SK-N-SH (cell line): ENCODE results near the gene ANO6. TPM values are rescaled to one million over a fixed set of nuclear protein-coding genes. Genes with fewer than 3 reads are reported as not detected.

ENCODE experiments used
- CTCF ChIA-PET: fragments of 300-600, 350-600 bp; formaldehyde crosslinking; extraction: SDS; loops from one replicate; lab custom pipeline; 2021; lab: Yijun Ruan, JAX
- POLR2A ChIA-PET: fragments of 350-600 bp; sonication (Branson Sonifier 250); formaldehyde crosslinking; extraction: SDS; loops from one replicate; lab custom pipeline; 2020; ENCODE audit warnings: antibody characterized with exemption, inconsistent platforms; lab: Yijun Ruan, JAX
- DNase-seq: peaks from one replicate; pipeline ENCODE4 v3.0.0; 2012
- H2AFZ ChIP-seq: fragments of 200-600 bp; sonication (generic); 2 replicates; pipeline ENCODE4 v1.8.1; 2016; ENCODE audit warnings: antibody characterized with exemption, mild to moderate bottlenecking, low read depth
- H3F3A ChIP-seq: fragments of 200-600 bp; sonication (generic); replicated peaks from 2 replicates; pipeline ENCODE3; 2016; ENCODE audit warnings: antibody characterized with exemption, mild to moderate bottlenecking; ENCODE audit not compliant: insufficient read depth
- H3K27ac ChIP-seq, 2 experiments: fragments of 200-500 bp in 1 of 2; fragments of 200-600 bp in 1 of 2; sonication (Bioruptor generic) in 1 of 2; sonication (generic), shearing (Covaris generic) in 1 of 2; 2 replicates each; pipeline versions ENCODE4 v1.5.1 to v1.6.1; 2014 to 2016; ENCODE audit warnings: low read depth in 2 of 2, inconsistent platforms in 1 of 2, low read length in 1 of 2, mild to moderate bottlenecking in 1 of 2, mixed read lengths in 1 of 2
- H3K27me3 ChIP-seq: fragments of 200-600 bp; sonication (generic), shearing (Covaris generic); 2 replicates; pipeline ENCODE4 v1.6.1; 2016; ENCODE audit warnings: mixed run types; ENCODE audit not compliant: insufficient read depth
- H3K36me3 ChIP-seq, 2 experiments: fragments of 200-500 bp in 1 of 2; fragments of 200-600 bp in 1 of 2; sonication (Bioruptor generic) in 1 of 2; sonication (generic) in 1 of 2; replicated peaks in 1 of 2; 2 replicates each; pipeline versions ENCODE3 to v1.5.1; 2014 to 2016; ENCODE audit warnings: low read length in 1 of 2, mild to moderate bottlenecking in 1 of 2; ENCODE audit not compliant: insufficient read depth in 2 of 2, control insufficient read depth in 1 of 2
- H3K4me1 ChIP-seq, 2 experiments: fragments of 200-500 bp in 1 of 2; fragments of 200-600 bp in 1 of 2; sonication (Bioruptor generic) in 1 of 2; sonication (generic), shearing (Covaris generic) in 1 of 2; 2 replicates each; pipeline versions ENCODE4 v1.5.1 to v1.6.1; 2014 to 2016; ENCODE audit warnings: low read depth in 1 of 2, low read length in 1 of 2, mixed run types in 1 of 2; ENCODE audit not compliant: insufficient read depth in 2 of 2, control insufficient read depth in 1 of 2
- H3K4me2 ChIP-seq: fragments of 200-600 bp; sonication (generic), shearing (Covaris generic); 2 replicates; pipeline ENCODE4 v1.6.1; 2017; ENCODE audit warnings: mixed run types
- H3K4me3 ChIP-seq, 2 experiments: fragments of 200-500 bp in 1 of 2; fragments of 200-600 bp in 1 of 2; sonication (Bioruptor generic) in 1 of 2; sonication (generic), shearing (Covaris generic) in 1 of 2; 2 replicates each; pipeline versions ENCODE4 v1.5.1 to v1.8.1; 2014 to 2016; ENCODE audit warnings: low read depth in 2 of 2, inconsistent platforms in 1 of 2, low read length in 1 of 2, mild to moderate bottlenecking in 1 of 2, mixed read lengths in 1 of 2, moderate library complexity in 1 of 2
- H3K79me2 ChIP-seq: fragments of 200-600 bp; sonication (generic); 2 replicates; pipeline ENCODE4 v1.8.1; 2017; ENCODE audit warnings: mild to moderate bottlenecking; ENCODE audit not compliant: insufficient read depth
- H3K9ac ChIP-seq: fragments of 200-600 bp; sonication (generic); 2 replicates; pipeline ENCODE4 v1.6.1; 2017; ENCODE audit warnings: mixed run types
- H3K9me2 ChIP-seq: fragments of 200-600 bp; sonication (generic); 2 replicates; pipeline ENCODE4 v1.6.1; 2017; ENCODE audit warnings: mixed run types
- H3K9me3 ChIP-seq: fragments of 200-600 bp; sonication (generic); 2 replicates; pipeline ENCODE4 v1.6.1; 2017; ENCODE audit warnings: mixed run types, mild to moderate bottlenecking, moderate library complexity
- H4K20me1 ChIP-seq: fragments of 200-600 bp; sonication (generic); 2 replicates; pipeline ENCODE4 v1.6.1; 2017; ENCODE audit warnings: mild to moderate bottlenecking, mixed run types; ENCODE audit not compliant: insufficient read depth
- CHD2 ChIP-seq: fragments of 150-350 bp; IDR thresholded peaks from 2 replicates; pipeline ENCODE4 v1.6.1; 2018; ENCODE audit warnings: low read length; ENCODE audit not compliant: partially characterized antibody
- FOXJ3 ChIP-seq: sonication (generic); formaldehyde crosslinking; IDR thresholded peaks from 2 replicates; pipeline ENCODE4 v1.5.1; 2020; ENCODE audit warnings: mild to moderate bottlenecking, missing genetic modification reagents
- JUND ChIP-seq: IDR thresholded peaks from 2 replicates; pipeline ENCODE4 v1.4.0; 2012
- MEF2A ChIP-seq: IDR thresholded peaks from 2 replicates; pipeline ENCODE4 v1.4.0; 2012; ENCODE audit warnings: low read depth, borderline replicate concordance
- POLR2AphosphoS5 ChIP-seq: IDR thresholded peaks from 2 replicates; pipeline ENCODE4 v1.6.1; 2012; ENCODE audit warnings: low read depth, low read length
- RXRA ChIP-seq: IDR thresholded peaks from 2 replicates; pipeline ENCODE4 v1.4.0; 2012; ENCODE audit warnings: low read depth, mild to moderate bottlenecking, borderline replicate concordance
- SIN3A ChIP-seq: IDR thresholded peaks from 2 replicates; pipeline ENCODE4 v1.6.1; 2012; ENCODE audit warnings: low read depth, mild to moderate bottlenecking, low read length, moderate library complexity, borderline replicate concordance
- WGBS: methylation state at CpG from one replicate; pipeline ENCODE4 v1.1.6; 2017; ENCODE audit warnings: low lambda C conversion rate; 5-methylcytosine and 5-hydroxymethylcytosine counted together
- polyA plus RNA-seq, 3 experiments: library from polyadenylated mRNA; depleted of rRNA; stranded (reverse); fragments of >200 nt; gene quantifications; 2 replicates each; pipeline ENCODE4 v1.2.3, GENCODE V29; 2012
- TF ChIP-seq, protein P1 (sequence below): IDR thresholded peaks from 2 replicates; pipeline ENCODE4 v1.6.1; 2012; ENCODE audit warnings: mild to moderate bottlenecking, low read depth, low read length, moderate library complexity
- TF ChIP-seq, protein P2 (sequence below): IDR thresholded peaks from 2 replicates; pipeline ENCODE4; 2012
- TF ChIP-seq, protein P3 (sequence below): IDR thresholded peaks from 2 replicates; pipeline ENCODE4 v1.4.0; 2012; ENCODE audit warnings: low read depth, borderline replicate concordance

Gene ANO6
- polyA plus RNA-seq, 1 of the 3 experiments (the other 2 are of a cell fraction) = 20.1 TPM

DNA sequence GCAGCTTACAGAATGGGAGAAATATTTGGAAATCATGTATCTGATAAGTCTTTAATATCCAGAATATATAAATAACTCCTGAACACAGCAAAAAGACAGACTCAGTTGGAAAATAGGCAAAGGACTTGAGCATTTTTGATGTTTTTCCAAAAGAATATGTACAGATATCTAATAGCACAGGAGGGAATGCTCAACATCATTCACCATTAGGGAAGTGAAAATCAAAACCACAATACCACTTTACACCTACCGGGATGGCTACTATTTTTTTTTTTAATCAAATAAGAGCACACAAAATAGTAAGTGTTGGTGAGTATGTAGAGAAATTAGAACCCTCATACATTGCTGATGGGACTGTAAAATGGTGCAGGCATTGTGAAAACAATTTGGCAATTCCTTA is 75.6 kb downstream of the ANO6 start:
- Histone ChIP-seq H3K4me3 (no peak overlapping the region), H3K9ac (no peak overlapping the region), H2AFZ (no peak overlapping the region), H3K36me3 (peaks cover 0 to 10% of the 10 kb centered on the region in 2 experiments), H3K79me2 (peaks cover 60% of the 10 kb centered on the region), H3F3A (peaks cover 4% of the 10 kb centered on the region), H4K20me1 (no peaks in the 10 kb centered on the region; the same call in 1 of the 2 replicates), H3K4me2 (no peak overlapping the region), H3K4me1 (peaks cover 0 to 12% of the 10 kb centered on the region in 2 experiments; a peak in 1 of 4 replicates), H3K9me3 (no peaks in the 10 kb centered on the region), H3K27me3 (no peaks in the 10 kb centered on the region)
- CTCF ChIA-PET = no interaction called here
- DNase-seq = no peak
- WGBS = 97% methylated on average over 1 of the region's 1 CpG
- POLR2A ChIA-PET = no interaction called here
- TF ChIP-seq MEF2A (no peak), CHD2 (no peak), SIN3A (no peak), RXRA (no peak), JUND (no peak), FOXJ3 (CRISPR knock-in tag) (no peak), POLR2AphosphoS5 (no peak)
- TF ChIP-seq, protein P1, sequence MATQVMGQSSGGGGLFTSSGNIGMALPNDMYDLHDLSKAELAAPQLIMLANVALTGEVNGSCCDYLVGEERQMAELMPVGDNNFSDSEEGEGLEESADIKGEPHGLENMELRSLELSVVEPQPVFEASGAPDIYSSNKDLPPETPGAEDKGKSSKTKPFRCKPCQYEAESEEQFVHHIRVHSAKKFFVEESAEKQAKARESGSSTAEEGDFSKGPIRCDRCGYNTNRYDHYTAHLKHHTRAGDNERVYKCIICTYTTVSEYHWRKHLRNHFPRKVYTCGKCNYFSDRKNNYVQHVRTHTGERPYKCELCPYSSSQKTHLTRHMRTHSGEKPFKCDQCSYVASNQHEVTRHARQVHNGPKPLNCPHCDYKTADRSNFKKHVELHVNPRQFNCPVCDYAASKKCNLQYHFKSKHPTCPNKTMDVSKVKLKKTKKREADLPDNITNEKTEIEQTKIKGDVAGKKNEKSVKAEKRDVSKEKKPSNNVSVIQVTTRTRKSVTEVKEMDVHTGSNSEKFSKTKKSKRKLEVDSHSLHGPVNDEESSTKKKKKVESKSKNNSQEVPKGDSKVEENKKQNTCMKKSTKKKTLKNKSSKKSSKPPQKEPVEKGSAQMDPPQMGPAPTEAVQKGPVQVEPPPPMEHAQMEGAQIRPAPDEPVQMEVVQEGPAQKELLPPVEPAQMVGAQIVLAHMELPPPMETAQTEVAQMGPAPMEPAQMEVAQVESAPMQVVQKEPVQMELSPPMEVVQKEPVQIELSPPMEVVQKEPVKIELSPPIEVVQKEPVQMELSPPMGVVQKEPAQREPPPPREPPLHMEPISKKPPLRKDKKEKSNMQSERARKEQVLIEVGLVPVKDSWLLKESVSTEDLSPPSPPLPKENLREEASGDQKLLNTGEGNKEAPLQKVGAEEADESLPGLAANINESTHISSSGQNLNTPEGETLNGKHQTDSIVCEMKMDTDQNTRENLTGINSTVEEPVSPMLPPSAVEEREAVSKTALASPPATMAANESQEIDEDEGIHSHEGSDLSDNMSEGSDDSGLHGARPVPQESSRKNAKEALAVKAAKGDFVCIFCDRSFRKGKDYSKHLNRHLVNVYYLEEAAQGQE = no peak
- TF ChIP-seq, protein P2, sequence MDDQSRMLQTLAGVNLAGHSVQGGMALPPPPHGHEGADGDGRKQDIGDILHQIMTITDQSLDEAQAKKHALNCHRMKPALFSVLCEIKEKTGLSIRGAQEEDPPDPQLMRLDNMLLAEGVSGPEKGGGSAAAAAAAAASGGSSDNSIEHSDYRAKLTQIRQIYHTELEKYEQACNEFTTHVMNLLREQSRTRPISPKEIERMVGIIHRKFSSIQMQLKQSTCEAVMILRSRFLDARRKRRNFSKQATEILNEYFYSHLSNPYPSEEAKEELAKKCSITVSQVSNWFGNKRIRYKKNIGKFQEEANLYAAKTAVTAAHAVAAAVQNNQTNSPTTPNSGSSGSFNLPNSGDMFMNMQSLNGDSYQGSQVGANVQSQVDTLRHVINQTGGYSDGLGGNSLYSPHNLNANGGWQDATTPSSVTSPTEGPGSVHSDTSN = no peak
- TF ChIP-seq, protein P3, sequence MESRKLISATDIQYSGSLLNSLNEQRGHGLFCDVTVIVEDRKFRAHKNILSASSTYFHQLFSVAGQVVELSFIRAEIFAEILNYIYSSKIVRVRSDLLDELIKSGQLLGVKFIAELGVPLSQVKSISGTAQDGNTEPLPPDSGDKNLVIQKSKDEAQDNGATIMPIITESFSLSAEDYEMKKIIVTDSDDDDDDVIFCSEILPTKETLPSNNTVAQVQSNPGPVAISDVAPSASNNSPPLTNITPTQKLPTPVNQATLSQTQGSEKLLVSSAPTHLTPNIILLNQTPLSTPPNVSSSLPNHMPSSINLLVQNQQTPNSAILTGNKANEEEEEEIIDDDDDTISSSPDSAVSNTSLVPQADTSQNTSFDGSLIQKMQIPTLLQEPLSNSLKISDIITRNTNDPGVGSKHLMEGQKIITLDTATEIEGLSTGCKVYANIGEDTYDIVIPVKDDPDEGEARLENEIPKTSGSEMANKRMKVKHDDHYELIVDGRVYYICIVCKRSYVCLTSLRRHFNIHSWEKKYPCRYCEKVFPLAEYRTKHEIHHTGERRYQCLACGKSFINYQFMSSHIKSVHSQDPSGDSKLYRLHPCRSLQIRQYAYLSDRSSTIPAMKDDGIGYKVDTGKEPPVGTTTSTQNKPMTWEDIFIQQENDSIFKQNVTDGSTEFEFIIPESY = no peak
- TF ChIP-seq, all 33 proteins: peak for 0
- Histone ChIP-seq H3K27ac (no peak overlapping the region), H3K9me2 (no peaks in the 10 kb centered on the region)
